Stimulated activated effector memory CD8-positive, alpha-beta T cell treated with anti-CD3 and anti-CD28 coated beads, Interleukin-12 subunit alpha, Interleukin-12 subunit beta, amount 100 ng/mL, for 72 hours (primary cell): ENCODE measurements around the gene PCDH1.

Experiments used
- ATAC-seq: fragments of 150-1000 bp; cut with Tn5 transposase; 2 replicates; pipeline ENCODE4 v1.10.0; 2021
- DNase-seq, 2 donors: peaks; one replicate each; pipeline ENCODE4 v3.0.0; 2021 to 2022; ENCODE audit warnings: low spot score in 2 of 2
- H3K27ac Mint-ChIP-seq: one replicate; pipeline ENCODE4 v1.8.0; 2022; ENCODE audit warnings: mild to moderate bottlenecking, mixed read lengths
- H3K36me3 Mint-ChIP-seq: one replicate; pipeline ENCODE4 v1.8.0; 2022; ENCODE audit warnings: mild to moderate bottlenecking, mixed read lengths
- H3K4me1 Mint-ChIP-seq: one replicate; pipeline ENCODE4 v1.8.0; 2022; ENCODE audit warnings: mixed read lengths
- H3K4me3 Mint-ChIP-seq: one replicate; pipeline ENCODE4 v1.8.0; 2022; ENCODE audit warnings: mild to moderate bottlenecking, mixed read lengths
- H3K9me3 Mint-ChIP-seq: one replicate; pipeline ENCODE4 v1.8.0; 2022; ENCODE audit warnings: mixed read lengths

Gene PCDH1

GRCh38 chr5:141843156-141843927 is 34.9 kb downstream of the PCDH1 start:
- no peaks in the 10 kb centered on the region for H3K9me3 Mint-ChIP-seq
- no peak for DNase-seq
- ATAC-seq = no peak
- no peak overlapping the region for H3K4me3 Mint-ChIP-seq
- peak overlapping the region; percentile 18 for H3K27ac Mint-ChIP-seq
- H3K4me1 Mint-ChIP-seq = peaks cover 14% of the 10 kb centered on the region
- H3K36me3 Mint-ChIP-seq = no peaks in the 10 kb centered on the region

DNA sequence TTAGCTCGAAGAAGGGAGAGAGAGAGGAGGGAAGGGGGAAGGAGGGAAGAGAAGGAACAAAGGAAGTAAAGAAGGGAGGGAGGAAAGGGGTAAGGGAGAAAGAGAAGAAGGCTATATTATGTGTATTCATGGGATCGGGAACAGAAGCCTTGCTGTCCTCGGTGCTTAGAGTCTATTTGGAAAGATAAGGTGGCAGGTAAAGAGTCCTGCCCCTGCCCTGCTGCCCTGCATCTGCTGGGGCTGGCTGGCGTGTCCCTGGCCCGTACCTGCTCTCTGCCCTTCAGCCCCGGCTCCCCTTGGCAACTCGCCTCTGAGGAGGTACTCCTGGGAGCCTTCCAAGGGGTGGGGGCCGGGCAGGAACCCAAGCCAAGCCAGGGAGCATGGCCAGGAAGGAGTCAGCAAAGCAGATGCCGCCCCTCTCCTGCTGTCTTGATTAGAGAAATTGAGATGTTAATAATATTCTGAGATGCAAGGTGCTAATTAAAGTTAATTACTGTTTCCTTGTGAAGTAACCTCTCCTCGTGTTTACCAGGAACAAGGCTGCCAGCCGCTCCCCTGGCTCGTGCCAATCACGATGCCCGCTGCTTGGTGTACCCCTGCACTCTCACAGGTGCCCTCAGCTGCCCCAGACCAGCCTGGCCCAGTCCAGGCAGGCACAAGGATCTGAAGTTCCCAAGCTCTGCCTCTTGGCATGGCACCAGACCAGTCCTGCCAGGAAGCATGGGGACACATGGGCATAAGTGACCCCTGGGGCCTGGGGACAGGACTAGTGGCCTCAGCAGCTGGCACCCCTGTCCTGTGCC is 36.6 kb downstream of the PCDH1 start:
- Mint-ChIP-seq H3K27ac (no peak overlapping the region), H3K9me3 (no peaks in the 10 kb centered on the region), H3K4me3 (no peak overlapping the region), H3K36me3 (no peaks in the 10 kb centered on the region), H3K4me1 (peaks cover 13% of the 10 kb centered on the region)
- DNase-seq (no peak), ATAC-seq (no peak)

- Mint-ChIP-seq H3K27ac (no peak overlapping the region), H3K4me1 (peaks cover 13% of the 10 kb centered on the region), H3K36me3 (no peaks in the 10 kb centered on the region), H3K4me3 (no peak overlapping the region), H3K9me3 (no peaks in the 10 kb centered on the region)
- ATAC-seq = no peak
- DNase-seq = no peak
Measured at GRCh38 chr5:141840826-141841360, 37.3 kb downstream of the PCDH1 start.

- ATAC-seq (no peak), DNase-seq (no peak)
- H3K4me3 Mint-ChIP-seq = no peak overlapping the region
- H3K36me3 Mint-ChIP-seq = no peaks in the 10 kb centered on the region
- H3K27ac Mint-ChIP-seq = no peak overlapping the region
- H3K4me1 Mint-ChIP-seq = peaks cover 10% of the 10 kb centered on the region
- no peaks in the 10 kb centered on the region for H3K9me3 Mint-ChIP-seq
Measured at GRCh38 chr5:141840280-141840812, 37.9 kb downstream of the PCDH1 start.

DNA sequence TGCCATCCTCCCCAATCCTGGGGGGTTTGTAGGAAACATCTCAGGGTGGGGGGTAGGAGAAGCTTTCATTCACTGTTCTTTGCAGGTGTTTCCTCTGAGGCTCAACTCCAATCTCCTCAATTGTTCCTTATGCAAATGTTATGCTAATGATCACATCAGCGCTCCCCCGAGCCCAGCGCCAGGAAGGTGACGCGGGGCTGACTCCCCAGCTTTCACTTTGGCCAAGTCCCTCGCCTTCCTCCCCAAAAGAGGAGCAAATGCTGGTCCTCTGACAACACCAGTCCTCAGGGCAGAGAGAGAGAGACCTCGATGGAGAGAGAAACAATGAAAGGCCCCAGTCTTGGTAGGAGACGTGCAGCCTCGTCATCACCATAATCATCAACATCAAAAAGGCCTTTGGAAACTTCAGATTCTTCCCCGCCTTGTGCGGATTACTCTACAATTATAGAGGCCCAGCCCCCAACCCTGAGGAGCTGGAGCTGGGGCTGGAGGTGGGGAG is 39.1 kb downstream of the PCDH1 start:
- ATAC-seq = no peak
- Mint-ChIP-seq H3K27ac (peak overlapping the region; percentile 50), H3K9me3 (no peaks in the 10 kb centered on the region), H3K4me3 (no peak overlapping the region), H3K4me1 (peaks cover 7% of the 10 kb centered on the region), H3K36me3 (no peaks in the 10 kb centered on the region)
- no peak for DNase-seq

DNA sequence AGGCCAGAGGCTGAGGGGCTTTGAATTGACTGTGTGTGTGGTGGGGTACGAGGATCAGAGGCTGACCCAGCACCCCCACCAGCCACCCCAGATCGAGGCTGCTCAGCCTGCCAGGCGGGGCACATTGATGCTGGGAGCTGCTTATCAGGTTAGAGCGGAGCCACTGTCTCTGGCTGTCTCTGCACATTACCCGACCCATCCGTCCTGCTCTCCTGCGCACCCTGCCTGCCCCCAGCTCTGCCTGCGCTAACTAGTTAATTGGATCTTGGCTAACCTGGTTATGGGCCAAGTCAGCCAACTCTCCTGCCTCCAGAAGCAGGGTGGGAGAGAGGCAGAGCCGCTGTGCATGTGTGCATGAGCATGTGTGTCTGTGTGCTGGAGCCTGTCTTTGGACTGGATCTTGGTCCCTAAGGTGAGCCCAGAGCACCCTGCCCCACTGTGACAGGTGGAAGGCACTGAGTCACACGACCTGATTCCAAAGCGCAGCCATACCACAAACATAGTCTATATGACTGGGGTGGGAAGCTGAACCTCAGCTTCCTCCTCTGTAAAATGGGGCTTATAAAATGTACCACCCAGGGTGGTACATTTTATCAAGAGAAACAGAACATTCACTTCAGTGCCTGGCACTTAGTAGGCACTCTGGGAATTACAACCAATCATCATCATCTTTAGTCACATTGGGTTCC is 39.7 kb downstream of the PCDH1 start:
- peaks cover 7% of the 10 kb centered on the region for H3K4me1 Mint-ChIP-seq
- no peak overlapping the region for H3K4me3 Mint-ChIP-seq
- DNase-seq (no peak), ATAC-seq (no peak)
- no peaks in the 10 kb centered on the region for H3K36me3 Mint-ChIP-seq
- H3K27ac Mint-ChIP-seq = no peak overlapping the region
- H3K9me3 Mint-ChIP-seq = no peaks in the 10 kb centered on the region

- H3K27ac Mint-ChIP-seq = no peak overlapping the region
- H3K4me3 Mint-ChIP-seq = no peak overlapping the region
- no peaks in the 10 kb centered on the region for H3K36me3 Mint-ChIP-seq
- ATAC-seq = no peak
- peaks cover 7% of the 10 kb centered on the region for H3K4me1 Mint-ChIP-seq
- DNase-seq = no peak
- H3K9me3 Mint-ChIP-seq = no peaks in the 10 kb centered on the region
Measured at GRCh38 chr5:141835928-141836670, 42.1 kb downstream of the PCDH1 start.

- H3K4me3 Mint-ChIP-seq = no peak overlapping the region
- no peaks in the 10 kb centered on the region for H3K36me3 Mint-ChIP-seq
- no peaks in the 10 kb centered on the region for H3K9me3 Mint-ChIP-seq
- ATAC-seq (no peak), DNase-seq (no peak)
- peaks cover 7% of the 10 kb centered on the region for H3K4me1 Mint-ChIP-seq
- no peak overlapping the region for H3K27ac Mint-ChIP-seq
Measured at GRCh38 chr5:141834331-141834730, 43.9 kb downstream of the PCDH1 start.

DNA sequence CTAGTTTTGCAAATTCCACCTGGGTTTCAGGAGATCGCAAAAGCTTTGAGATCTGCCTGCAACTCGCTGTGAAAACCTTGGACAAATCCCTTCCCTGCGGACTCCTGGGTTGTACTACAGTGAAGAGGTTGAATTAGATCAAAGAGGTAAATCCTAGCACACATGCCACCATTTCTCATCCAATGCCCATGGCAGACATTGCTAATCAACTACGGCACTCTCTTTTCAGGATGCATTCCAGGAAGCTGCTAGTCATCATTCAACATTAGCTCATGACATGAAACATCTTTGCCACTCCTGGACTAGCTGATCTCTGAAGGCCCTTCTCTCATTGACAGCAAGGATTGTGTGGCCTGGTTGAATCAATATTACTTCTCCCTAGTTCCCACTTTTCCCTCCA is 46.1 kb downstream of the PCDH1 start:
- Mint-ChIP-seq H3K4me1 (peaks cover 7% of the 10 kb centered on the region), H3K27ac (no peak overlapping the region), H3K36me3 (no peaks in the 10 kb centered on the region), H3K4me3 (no peak overlapping the region), H3K9me3 (no peaks in the 10 kb centered on the region)
- DNase-seq (no peak), ATAC-seq (no peak)

- no peaks in the 10 kb centered on the region for H3K9me3 Mint-ChIP-seq
- H3K27ac Mint-ChIP-seq = peak overlapping the region; percentile 38
- no peaks in the 10 kb centered on the region for H3K4me1 Mint-ChIP-seq
- ATAC-seq (no peak), DNase-seq (no peak)
- no peaks in the 10 kb centered on the region for H3K36me3 Mint-ChIP-seq
- H3K4me3 Mint-ChIP-seq = no peak overlapping the region
Measured at GRCh38 chr5:141828162-141828561, 50.0 kb downstream of the PCDH1 start.

GRCh38 chr5:141826674-141827073 is 51.5 kb downstream of the PCDH1 start:
- Mint-ChIP-seq H3K9me3 (no peaks in the 10 kb centered on the region), H3K4me1 (no peaks in the 10 kb centered on the region), H3K4me3 (no peak overlapping the region), H3K36me3 (no peaks in the 10 kb centered on the region), H3K27ac (no peak overlapping the region)
- ATAC-seq (no peak), DNase-seq (no peak)

GRCh38 chr5:141825791-141826560 is 52.2 kb downstream of the PCDH1 start:
- Mint-ChIP-seq H3K4me3 (no peak overlapping the region), H3K4me1 (no peaks in the 10 kb centered on the region), H3K27ac (no peak overlapping the region), H3K36me3 (no peaks in the 10 kb centered on the region), H3K9me3 (no peaks in the 10 kb centered on the region)
- peak; percentile 62 for ATAC-seq
- no peak for DNase-seq

- no peak overlapping the region for H3K4me3 Mint-ChIP-seq
- ATAC-seq = no peak
- no peaks in the 10 kb centered on the region for H3K4me1 Mint-ChIP-seq
- no peak overlapping the region for H3K27ac Mint-ChIP-seq
- DNase-seq = no peak
- no peaks in the 10 kb centered on the region for H3K9me3 Mint-ChIP-seq
- H3K36me3 Mint-ChIP-seq = no peaks in the 10 kb centered on the region
Measured at GRCh38 chr5:141825241-141825671, 53.0 kb downstream of the PCDH1 start.

DNA sequence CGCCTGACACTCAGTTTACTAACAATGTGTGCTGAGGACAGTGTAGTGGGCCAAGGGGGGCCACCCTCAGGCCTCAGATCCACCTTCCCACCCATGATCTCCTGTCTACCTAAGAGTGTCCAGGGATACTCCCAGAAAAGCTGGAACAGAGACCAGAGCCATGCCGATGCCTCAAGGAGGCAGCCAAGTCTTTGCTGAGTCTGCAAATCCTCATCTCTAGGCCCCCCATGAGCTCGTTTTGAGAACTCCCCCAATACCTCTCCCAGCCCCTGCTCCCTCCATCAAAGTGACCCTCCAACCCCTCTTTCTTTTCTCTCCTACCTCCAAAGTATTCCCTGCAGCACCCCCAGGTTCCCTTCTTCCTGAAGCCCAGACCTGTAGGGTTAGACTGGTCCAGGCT is 53.5 kb downstream of the PCDH1 start:
- DNase-seq (no peak), ATAC-seq (no peak)
- H3K27ac Mint-ChIP-seq = no peak overlapping the region
- H3K9me3 Mint-ChIP-seq = no peaks in the 10 kb centered on the region
- no peak overlapping the region for H3K4me3 Mint-ChIP-seq
- H3K36me3 Mint-ChIP-seq = no peaks in the 10 kb centered on the region
- H3K4me1 Mint-ChIP-seq = no peaks in the 10 kb centered on the region
